Esophagus (tissue), 2 donors: ENCODE measurements around the gene AIM2. TPM values are rescaled to one million over a fixed set of nuclear protein-coding genes. Genes with fewer than 3 reads are reported as not detected.
"Not testable (repeated sequence)": the region's sequence is repeated elsewhere in the genome, so short reads cannot be mapped to it uniquely, and the experiment has no call there.

ENCODE experiments used
- H3K27ac ChIP-seq, 2 donors: one replicate each; pipeline ENCODE4 v1.5.1; 2013; ENCODE audit warnings: low read depth in 2 of 2, mild to moderate bottlenecking in 2 of 2, inconsistent platforms in 1 of 2, low read length in 1 of 2, moderate library complexity in 1 of 2
- H3K27me3 ChIP-seq, 2 donors: one replicate each; pipeline ENCODE4 v1.6.1; 2013; ENCODE audit warnings: low read length in 2 of 2, control low read depth in 1 of 2, mild to moderate bottlenecking in 1 of 2; ENCODE audit not compliant: insufficient read depth in 2 of 2, control insufficient read depth in 1 of 2
- H3K36me3 ChIP-seq, 2 donors: one replicate each; pipeline ENCODE4 v1.6.1; 2013; ENCODE audit warnings: low read length in 1 of 2; ENCODE audit not compliant: control insufficient read depth in 2 of 2, insufficient read depth in 2 of 2
- H3K4me1 ChIP-seq, 2 donors: one replicate each; pipeline ENCODE4 v1.6.1; 2013; ENCODE audit warnings: low read length in 1 of 2; ENCODE audit not compliant: control insufficient read depth in 2 of 2, insufficient read depth in 2 of 2
- H3K4me3 ChIP-seq, 2 donors: one replicate each; pipeline ENCODE4 v1.5.1; 2013; ENCODE audit warnings: low read length in 2 of 2, mild to moderate bottlenecking in 2 of 2, low read depth in 1 of 2, moderate library complexity in 1 of 2
- H3K9me3 ChIP-seq, 2 donors: one replicate each; pipeline ENCODE4 v1.6.1; 2013; ENCODE audit warnings: mild to moderate bottlenecking in 2 of 2, low read depth in 1 of 2, low read length in 1 of 2, moderate library complexity in 1 of 2; ENCODE audit not compliant: control insufficient read depth in 2 of 2, insufficient read depth in 1 of 2
- WGBS, 2 donors: extraction: QIAGEN DNeasy Blood & Tissue Kit; methylation state at CpG; one replicate each; pipeline ENCODE4 v1.1.7; 2013; 5-methylcytosine and 5-hydroxymethylcytosine counted together
- polyA plus RNA-seq, 2 donors: library from polyadenylated mRNA; stranded (reverse); fragments of 200-250 nt; gene quantifications; one replicate each; pipeline ENCODE4 v1.2.3, GENCODE V29; 2013
- donor health status: healthy with polysubstance abuse.
- donor health status: Bipolar disorder and iron deficiency.

The AIM2 gene
- polyA plus RNA-seq, result 1 to 10 TPM in 1 of 2 donors, under 1 TPM in 1; 0.38 to 1.0 TPM

- Histone ChIP-seq H3K4me1 (peaks cover 0 to 2% of the 10 kb centered on the region in 2 donors), H3K4me3 (peak within 1 kb of the TSS; percentile 0 to 17), H3K27me3 (no peaks in the 10 kb centered on the region), H3K9me3 (no peaks in the 10 kb centered on the region), H3K36me3 (no peaks in the 10 kb centered on the region), H3K27ac (peak within 1 kb of the TSS; percentile 63 to 66)
- WGBS, 2 donors, result 37 to 40% methylated on average over 6 of the region's 6 CpGs
Measured at GRCh38 chr1:159076438-159077119, at the start of gene AIM2. AIM2 (minus strand) TSS chr1:159076766; CDS start chr1:159073499, 3,267 bp downstream.

- Histone ChIP-seq H3K27ac (no peak overlapping the region), H3K27me3 (no peaks in the 10 kb centered on the region), H3K4me1 (no peaks in the 10 kb centered on the region), H3K4me3 (no peak overlapping the region), H3K9me3 (no peaks in the 10 kb centered on the region), H3K36me3 (no peaks in the 10 kb centered on the region)
- WGBS, 2 donors, result 81 to 87% methylated on average over 5 of the region's 5 CpGs
Measured at GRCh38 chr1:159123587-159123986, 47.0 kb upstream of the AIM2 start.

- Histone ChIP-seq H3K27ac (no peak overlapping the region), H3K9me3 (no peaks in the 10 kb centered on the region), H3K36me3 (no peaks in the 10 kb centered on the region), H3K27me3 (no peaks in the 10 kb centered on the region), H3K4me3 (no peak overlapping the region), H3K4me1 (no peaks in the 10 kb centered on the region)
- WGBS, 2 donors, result 23 to 45% methylated on average over 2 of the region's 2 CpGs
Measured at GRCh38 chr1:159122005-159122621, 45.5 kb upstream of the AIM2 start.

GRCh38 chr1:159121526-159121925 is 45.0 kb upstream of the AIM2 start:
- Histone ChIP-seq H3K36me3 (no peaks in the 10 kb centered on the region), H3K27me3 (no peaks in the 10 kb centered on the region), H3K27ac (peak overlapping the region in 1 of 2 donors; percentile 21), H3K9me3 (no peaks in the 10 kb centered on the region), H3K4me1 (no peaks in the 10 kb centered on the region), H3K4me3 (no peak overlapping the region)
- 59 to 60% methylated on average over 1 of the region's 1 CpG for WGBS, 2 donors

GRCh38 chr1:159120317-159120716 is 43.8 kb upstream of the AIM2 start:
- no peaks in the 10 kb centered on the region for H3K27me3 ChIP-seq
- no peak overlapping the region for H3K27ac ChIP-seq
- 42 to 46% methylated on average over 4 of the region's 4 CpGs for WGBS, 2 donors
- H3K4me1 ChIP-seq, result no peaks in the 10 kb centered on the region
- no peaks in the 10 kb centered on the region for H3K36me3 ChIP-seq
- H3K4me3 ChIP-seq, result no peak overlapping the region
- H3K9me3 ChIP-seq, result no peaks in the 10 kb centered on the region

- peak overlapping the region; percentile 64 to 67 for H3K27ac ChIP-seq
Measured at GRCh38 chr1:159113596-159114433, 37.2 kb upstream of the AIM2 start.

GRCh38 chr1:159103021-159103420 is 26.5 kb upstream of the AIM2 start:
- not testable (repeated sequence) for H3K4me1 ChIP-seq, H3K4me3 ChIP-seq, H3K9me3 ChIP-seq, H3K27me3 ChIP-seq, H3K27ac ChIP-seq, H3K36me3 ChIP-seq
- 87 to 88% methylated on average over 3 of the region's 3 CpGs for WGBS, 2 donors

More at GRCh38 chr1:159113596-159114433, 37.2 kb upstream of the AIM2 start:
- 9 to 20% methylated on average over 1 of the region's 1 CpG for WGBS, 2 donors
- H3K4me3 ChIP-seq, result no peak overlapping the region
- H3K9me3 ChIP-seq, result no peaks in the 10 kb centered on the region
- no peaks in the 10 kb centered on the region for H3K27me3 ChIP-seq
- H3K36me3 ChIP-seq, result no peaks in the 10 kb centered on the region
- no peaks in the 10 kb centered on the region for H3K4me1 ChIP-seq

- no peak overlapping the region for H3K27ac ChIP-seq
- no peaks in the 10 kb centered on the region for H3K4me1 ChIP-seq
- no peaks in the 10 kb centered on the region for H3K9me3 ChIP-seq
- H3K27me3 ChIP-seq, result no peaks in the 10 kb centered on the region
- 78 to 79% methylated on average over 1 of the region's 1 CpG for WGBS, 2 donors
- H3K4me3 ChIP-seq, result no peak overlapping the region
- H3K36me3 ChIP-seq, result no peaks in the 10 kb centered on the region
Measured at GRCh38 chr1:159100589-159100988, 24.0 kb upstream of the AIM2 start.

- Histone ChIP-seq H3K36me3 (no peaks in the 10 kb centered on the region), H3K4me1 (no peaks in the 10 kb centered on the region), H3K4me3 (no peak overlapping the region), H3K27me3 (no peaks in the 10 kb centered on the region), H3K9me3 (no peaks in the 10 kb centered on the region), H3K27ac (no peak overlapping the region)
- WGBS, 2 donors, result 73 to 78% methylated on average over 3 of the region's 3 CpGs
Measured at GRCh38 chr1:159098596-159098995, 22.0 kb upstream of the AIM2 start.
